ENCODE results near the gene TMEM88. TPM values are rescaled to one million over a fixed set of nuclear protein-coding genes. Genes with fewer than 3 reads are reported as not detected.

Gene TMEM88
- total RNA-seq, 6 experiments from 2014 or later = 0.40 to 1.3 (median 0.60) TPM

GRCh38 chr17:7894866-7895265 is 40.0 kb downstream of the TMEM88 start:
- TF ChIP-seq CTCF (IDR thresholded peaks at IDR 0.05) = no peak
- Mint-ChIP-seq H3K27me3 (ENCODE audit: insufficient read depth) (no peaks in the 10 kb centered on the region), H3K27ac (no peak overlapping the region), H3K4me3 (no peak overlapping the region), H3K9me3 (no peaks in the 10 kb centered on the region), H3K4me1 (ENCODE audit: low read depth) (peaks cover 5% of the 10 kb centered on the region; the same call in 1 of the 2 replicates), H3K36me3 (ENCODE audit: low read depth) (peaks cover 40% of the 10 kb centered on the region)
- no peak for DNase-seq

- Mint-ChIP-seq H3K9me3 (no peaks in the 10 kb centered on the region), H3K27ac (0 out of 2 replicates have a peak overlapping the region, but pooled peaks have one; percentile 17), H3K27me3 (ENCODE audit: insufficient read depth) (no peaks in the 10 kb centered on the region), H3K4me3 (no peak overlapping the region), H3K36me3 (ENCODE audit: low read depth) (peaks cover 45% of the 10 kb centered on the region), H3K4me1 (ENCODE audit: low read depth) (peaks cover 5% of the 10 kb centered on the region; the same call in 1 of the 2 replicates)
- TF ChIP-seq CTCF (IDR thresholded peaks at IDR 0.05) = no peak
- no peak for DNase-seq
Measured at GRCh38 chr17:7897090-7897489, 42.2 kb downstream of the TMEM88 start.

GRCh38 chr17:7897773-7898172 is 42.9 kb downstream of the TMEM88 start:
- peak; percentile 71 for TF ChIP-seq CTCF (IDR thresholded peaks at IDR 0.05)
- H3K27me3 Mint-ChIP-seq (ENCODE audit: insufficient read depth) = no peaks in the 10 kb centered on the region
- peaks cover 5% of the 10 kb centered on the region; the same call in 1 of the 2 replicates for H3K4me1 Mint-ChIP-seq (ENCODE audit: low read depth)
- H3K27ac Mint-ChIP-seq = peak overlapping the region; percentile 19; the same call in 1 of the 2 replicates
- H3K9me3 Mint-ChIP-seq = no peaks in the 10 kb centered on the region
- peak; percentile 54 for DNase-seq
- peaks cover 45% of the 10 kb centered on the region for H3K36me3 Mint-ChIP-seq (ENCODE audit: low read depth)
- H3K4me3 Mint-ChIP-seq = no peak overlapping the region

GRCh38 chr17:7903154-7904103 is 48.6 kb downstream of the TMEM88 start:
- no peaks in the 10 kb centered on the region for H3K9me3 Mint-ChIP-seq
- H3K27ac Mint-ChIP-seq = no peak overlapping the region
- H3K4me1 Mint-ChIP-seq (ENCODE audit: low read depth) = no peaks in the 10 kb centered on the region
- no peak for DNase-seq
- peaks cover 37% of the 10 kb centered on the region for H3K36me3 Mint-ChIP-seq (ENCODE audit: low read depth)
- peaks cover 5% of the 10 kb centered on the region for H3K27me3 Mint-ChIP-seq (ENCODE audit: insufficient read depth)
- no peak overlapping the region for H3K4me3 Mint-ChIP-seq
- TF ChIP-seq CTCF (IDR thresholded peaks at IDR 0.05) = no peak

Other genes starting within 250 kb of the TMEM88 start
- 10 to 100 TPM; 49.3 to 62.3 (median 51.5) TPM for gene FXR2, start 240.2 kb upstream of the TMEM88 start, total RNA-seq (2021; fragmentation: NEBNext Ultra II Directional; extraction: Animal tissue kit (Norgen Biotek cat#: 25700))
- 10 to 100 TPM; 39.2 to 55.0 (median 43.5) TPM for gene SAT2, start 227.2 kb upstream of the TMEM88 start, total RNA-seq (2021; fragmentation: NEBNext Ultra II Directional; extraction: Animal tissue kit (Norgen Biotek cat#: 25700))
- gene SHBG, start 224.9 kb upstream of the TMEM88 start, total RNA-seq (2021; fragmentation: NEBNext Ultra II Directional; extraction: Animal tissue kit (Norgen Biotek cat#: 25700)) = 1 to 10 TPM in 1 of 6 experiments, under 1 TPM in 5; 0.36 to 1.2 (median 0.79) TPM
- not detected for gene ATP1B2, start 204.1 kb upstream of the TMEM88 start, total RNA-seq (2021; fragmentation: NEBNext Ultra II Directional; extraction: Animal tissue kit (Norgen Biotek cat#: 25700))
- gene TP53, start 167.6 kb upstream of the TMEM88 start, total RNA-seq (2021; fragmentation: NEBNext Ultra II Directional; extraction: Animal tissue kit (Norgen Biotek cat#: 25700)) = 10 to 100 TPM; 68.1 to 84.3 (median 75.4) TPM
- gene WRAP53, start 166.6 kb upstream of the TMEM88 start, total RNA-seq (2021; fragmentation: NEBNext Ultra II Directional; extraction: Animal tissue kit (Norgen Biotek cat#: 25700)) = 10 to 100 TPM in 5 of 6 experiments, 1 to 10 TPM in 1; 8.6 to 18.2 (median 15.2) TPM
- under 1 TPM; 0.12 to 0.34 (median 0.24) TPM for gene EFNB3, start 149.9 kb upstream of the TMEM88 start, total RNA-seq (2021; fragmentation: NEBNext Ultra II Directional; extraction: Animal tissue kit (Norgen Biotek cat#: 25700))
- gene DNAH2, start 137.3 kb upstream of the TMEM88 start, total RNA-seq (2021; fragmentation: NEBNext Ultra II Directional; extraction: Animal tissue kit (Norgen Biotek cat#: 25700)) = not detected
- gene KDM6B, start 20.8 kb upstream of the TMEM88 start, total RNA-seq (2021; fragmentation: NEBNext Ultra II Directional; extraction: Animal tissue kit (Norgen Biotek cat#: 25700)) = 10 to 100 TPM; 10.4 to 15.2 (median 11.6) TPM
- gene NAA38, start 2.5 kb downstream of the TMEM88 start, total RNA-seq (2021; fragmentation: NEBNext Ultra II Directional; extraction: Animal tissue kit (Norgen Biotek cat#: 25700)) = 100 to 1,000 TPM; 104 to 122 (median 107) TPM
- 10 to 100 TPM in 4 of 6 experiments, 1 to 10 TPM in 2; 9.3 to 15.3 (median 10.5) TPM for gene CYB5D1, start 2.9 kb downstream of the TMEM88 start, total RNA-seq (2021; fragmentation: NEBNext Ultra II Directional; extraction: Animal tissue kit (Norgen Biotek cat#: 25700))
- gene CHD3, start 33.7 kb downstream of the TMEM88 start, total RNA-seq (2021; fragmentation: NEBNext Ultra II Directional; extraction: Animal tissue kit (Norgen Biotek cat#: 25700)) = 100 to 1,000 TPM in 4 of 6 experiments, 10 to 100 TPM in 2; 83.3 to 112 (median 110) TPM
- 1 to 10 TPM; 2.2 to 3.6 (median 3.1) TPM for gene RNF227, start 61.2 kb downstream of the TMEM88 start, total RNA-seq (2021; fragmentation: NEBNext Ultra II Directional; extraction: Animal tissue kit (Norgen Biotek cat#: 25700))
- gene KCNAB3, start 74.8 kb downstream of the TMEM88 start, total RNA-seq (2021; fragmentation: NEBNext Ultra II Directional; extraction: Animal tissue kit (Norgen Biotek cat#: 25700)) = 1 to 10 TPM; 1.5 to 3.0 (median 2.3) TPM
- 100 to 1,000 TPM; 244 to 309 (median 288) TPM for gene TRAPPC1, start 76.9 kb downstream of the TMEM88 start, total RNA-seq (2021; fragmentation: NEBNext Ultra II Directional; extraction: Animal tissue kit (Norgen Biotek cat#: 25700))
- gene CNTROB, start 77.1 kb downstream of the TMEM88 start, total RNA-seq (2021; fragmentation: NEBNext Ultra II Directional; extraction: Animal tissue kit (Norgen Biotek cat#: 25700)) = 10 to 100 TPM; 20.8 to 32.2 (median 28.5) TPM
- gene GUCY2D, start 147.5 kb downstream of the TMEM88 start, total RNA-seq (2021; fragmentation: NEBNext Ultra II Directional; extraction: Animal tissue kit (Norgen Biotek cat#: 25700)) = not detected
- not detected for gene ALOX15B, start 184.0 kb downstream of the TMEM88 start, total RNA-seq (2021; fragmentation: NEBNext Ultra II Directional; extraction: Animal tissue kit (Norgen Biotek cat#: 25700))
- not detected for gene ALOX12B, start 232.7 kb downstream of the TMEM88 start, total RNA-seq (2021; fragmentation: NEBNext Ultra II Directional; extraction: Animal tissue kit (Norgen Biotek cat#: 25700))